ENCODE data around the gene C15orf39.

Gene C15orf39

GRCh38 chr15:75229191-75230015, 27.7 kb downstream of the C15orf39 start:
- H3K4me1 ChIP-seq (ENCODE audit: control insufficient read depth, insufficient read depth, low read length), result no peaks in the 10 kb centered on the region
- H3K4me3 ChIP-seq (ENCODE audit: low read depth, low read length), result no peak overlapping the region
- ChIA-PET CTCF (interaction anchor here (1.1 kb wide), 1 partner anchor 12 kb away, joined by 4 read pairs; no protein-coding TSS in a partner anchor), POLR2A (interaction anchor here (1.0 kb wide), 1 partner anchor 206 kb away, joined by 3 read pairs; the partner anchor contains the start of gene PPCDC)
- no peaks in the 10 kb centered on the region for H3K36me3 ChIP-seq (ENCODE audit: control insufficient read depth in 2 of 2, insufficient read depth in 1 of 2, low read length in 2 of 2)
- no peaks in the 10 kb centered on the region for H3K9me3 ChIP-seq (ENCODE audit: control insufficient read depth, insufficient read depth, low read depth, low read length)
- no peak for TF ChIP-seq ZBTB8A (tag by site-specific recombination; IDR thresholded peaks at IDR 0.05)
- peak; percentile 87 for TF ChIP-seq ZNF623 (tag by site-specific recombination; IDR thresholded peaks at IDR 0.05)
- peak; percentile 28; the same call in 1 of the 2 replicates for TF ChIP-seq GLIS2 (tag by site-specific recombination; IDR thresholded peaks at IDR 0.05)
- H3K27ac ChIP-seq (ENCODE audit: extremely low read depth, low read depth, low read length), result no peak overlapping the region

- ChIA-PET POLR2A (interaction anchor here (1.0 kb wide), 1 partner anchor 206 kb away, joined by 3 read pairs; the partner anchor contains the start of gene PPCDC), CTCF (interaction anchor here (0.6 to 1.1 kb wide), 2 partner anchors 12 to 103 kb away, joined by 4 read pairs; no protein-coding TSS in a partner anchor)
- no peaks in the 10 kb centered on the region for H3K4me1 ChIP-seq (ENCODE audit: control insufficient read depth, insufficient read depth, low read length)
- H3K36me3 ChIP-seq (ENCODE audit: control insufficient read depth in 2 of 2, insufficient read depth in 1 of 2, low read length in 2 of 2), result no peaks in the 10 kb centered on the region
- H3K9me3 ChIP-seq (ENCODE audit: control insufficient read depth, insufficient read depth, low read depth, low read length), result no peaks in the 10 kb centered on the region
- no peak overlapping the region for H3K4me3 ChIP-seq (ENCODE audit: low read depth, low read length)
- TF ChIP-seq ZIC2 (tag by site-specific recombination; IDR thresholded peaks at IDR 0.05) (peak; percentile 75), GLIS1 (tag by site-specific recombination; IDR thresholded peaks at IDR 0.05) (peak; percentile 51; the same call in 1 of the 2 replicates), ZNF174 (tag by site-specific recombination; IDR thresholded peaks at IDR 0.05) (no peak)
- no peak overlapping the region for H3K27ac ChIP-seq (ENCODE audit: extremely low read depth, low read depth, low read length)
These were observed 28.3 kb downstream of the C15orf39 start for GRCh38 chr15:75230016-75230343.

GRCh38 chr15:75230551-75231371, 29.1 kb downstream of the C15orf39 start:
- Histone ChIP-seq H3K27ac (ENCODE audit: extremely low read depth, low read depth, low read length) (no peak overlapping the region), H3K9me3 (ENCODE audit: control insufficient read depth, insufficient read depth, low read depth, low read length) (no peaks in the 10 kb centered on the region), H3K36me3 (ENCODE audit: control insufficient read depth in 2 of 2, insufficient read depth in 1 of 2, low read length in 2 of 2) (no peaks in the 10 kb centered on the region), H3K4me3 (ENCODE audit: low read depth, low read length) (no peak overlapping the region), H3K4me1 (ENCODE audit: control insufficient read depth, insufficient read depth, low read length) (no peaks in the 10 kb centered on the region)
- CTCF ChIA-PET, result interaction anchor here (0.6 to 1.1 kb wide), 2 partner anchors 11 to 104 kb away, joined by 4 read pairs; no protein-coding TSS in a partner anchor
- POLR2A ChIA-PET, result interaction anchor here (1.0 kb wide), 1 partner anchor 207 kb away, joined by 3 read pairs; the partner anchor contains the start of gene PPCDC
- TF ChIP-seq ZNF610 (tag by site-specific recombination; IDR thresholded peaks at IDR 0.05; ENCODE audit: borderline replicate concordance) (no peak), ZIC2 (tag by site-specific recombination; IDR thresholded peaks at IDR 0.05) (no peak), KLF1 (tag by site-specific recombination; IDR thresholded peaks at IDR 0.05) (no peak), ZNF639 (tag by site-specific recombination; IDR thresholded peaks at IDR 0.05) (no peak), ZXDB (tag by site-specific recombination; IDR thresholded peaks at IDR 0.05) (no peak), INSM2 (tag by site-specific recombination; IDR thresholded peaks at IDR 0.05) (no peak), ZBTB21 (tag by site-specific recombination; IDR thresholded peaks at IDR 0.05) (no peak), ZNF596 (tag by site-specific recombination; IDR thresholded peaks at IDR 0.05) (no peak), TCF7L2 (IDR thresholded peaks at IDR 0.05; ENCODE audit: borderline replicate concordance, low read depth, low read length) (no peak), ZNF26 (tag by site-specific recombination; IDR thresholded peaks at IDR 0.05) (no peak), AEBP2 (tag by site-specific recombination; IDR thresholded peaks at IDR 0.05; ENCODE audit: borderline replicate concordance) (no peak)
- TF ChIP-seq, protein P1, sequence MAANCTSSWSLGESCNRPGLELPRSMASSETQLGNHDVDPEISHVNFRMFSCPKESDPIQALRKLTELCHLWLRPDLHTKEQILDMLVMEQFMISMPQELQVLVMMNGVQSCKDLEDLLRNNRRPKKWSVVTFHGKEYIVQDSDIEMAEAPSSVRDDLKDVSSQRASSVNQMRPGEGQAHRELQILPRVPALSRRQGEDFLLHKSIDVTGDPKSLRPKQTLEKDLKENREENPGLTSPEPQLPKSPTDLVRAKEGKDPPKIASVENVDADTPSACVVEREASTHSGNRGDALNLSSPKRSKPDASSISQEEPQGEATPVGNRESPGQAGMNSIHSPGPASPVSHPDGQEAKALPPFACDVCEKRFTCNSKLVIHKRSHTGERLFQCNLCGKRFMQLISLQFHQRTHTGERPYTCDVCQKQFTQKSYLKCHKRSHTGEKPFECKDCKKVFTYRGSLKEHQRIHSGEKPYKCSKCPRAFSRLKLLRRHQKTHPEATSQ (tag by site-specific recombination; IDR thresholded peaks at IDR 0.05), result no peak

Data from HEK293 (cell line).